Duodenal mucosa (tissue), 2 donors: ENCODE measurements around the gene ACD.

Experiments
- H3K27ac ChIP-seq: one replicate; pipeline ENCODE4 v1.7.0; 2013; ENCODE audit warnings: low read depth, low read length
- H3K27me3 ChIP-seq, 2 donors: one replicate each; pipeline ENCODE4 v1.7.0; 2013; ENCODE audit warnings: low read length in 2 of 2, control low read depth in 1 of 2; ENCODE audit not compliant: insufficient read depth in 2 of 2, control insufficient read depth in 1 of 2
- H3K36me3 ChIP-seq, 2 donors: one replicate each; pipeline ENCODE4 v1.7.0; 2013; ENCODE audit warnings: low read length in 2 of 2, control low read depth in 1 of 2; ENCODE audit not compliant: insufficient read depth in 2 of 2, control insufficient read depth in 1 of 2
- H3K4me1 ChIP-seq, 2 donors: one replicate each; pipeline ENCODE4 v1.7.0; 2013; ENCODE audit warnings: low read length in 2 of 2, control low read depth in 1 of 2; ENCODE audit not compliant: insufficient read depth in 2 of 2, control insufficient read depth in 1 of 2
- H3K4me3 ChIP-seq, 2 donors: one replicate each; pipeline ENCODE4 v1.7.0; 2013; ENCODE audit warnings: low read length in 2 of 2, low read depth in 1 of 2
- H3K9ac ChIP-seq, 2 donors: one replicate each; pipeline ENCODE4 v1.7.0; 2013; ENCODE audit warnings: low read length in 2 of 2, low read depth in 1 of 2
- H3K9me3 ChIP-seq, 2 donors: one replicate each; pipeline ENCODE4 v1.7.0; 2013; ENCODE audit warnings: low read length in 2 of 2, control low read depth in 1 of 2; ENCODE audit not compliant: control insufficient read depth in 1 of 2

Gene ACD

GRCh38 chr16:67662653-67663010, 2.6 kb upstream of the ACD start:
- Histone ChIP-seq H3K4me1 (peaks cover 16 to 41% of the 10 kb centered on the region in 2 donors), H3K9ac (no peak overlapping the region), H3K36me3 (peaks cover 3 to 7% of the 10 kb centered on the region in 2 donors), H3K27ac (no peak overlapping the region), H3K9me3 (no peaks in the 10 kb centered on the region), H3K4me3 (no peak overlapping the region), H3K27me3 (no peaks in the 10 kb centered on the region)

GRCh38 chr16:67661886-67662652, 2.0 kb upstream of the ACD start:
- H3K36me3 ChIP-seq, result peaks cover 5 to 9% of the 10 kb centered on the region in 2 donors
- H3K9me3 ChIP-seq, result no peaks in the 10 kb centered on the region
- H3K9ac ChIP-seq, result no peak overlapping the region
- peaks cover 12 to 35% of the 10 kb centered on the region in 2 donors for H3K4me1 ChIP-seq
- H3K27ac ChIP-seq, result no peak overlapping the region
- H3K27me3 ChIP-seq, result no peaks in the 10 kb centered on the region
- H3K4me3 ChIP-seq, result no peak overlapping the region

- Histone ChIP-seq H3K4me1 (peaks cover 12 to 30% of the 10 kb centered on the region in 2 donors), H3K9me3 (no peaks in the 10 kb centered on the region), H3K36me3 (peaks cover 5 to 9% of the 10 kb centered on the region in 2 donors), H3K27ac (no peak overlapping the region), H3K27me3 (no peaks in the 10 kb centered on the region), H3K9ac (peak overlapping the region; percentile 80 to 84), H3K4me3 (peak overlapping the region; percentile 89 to 95)
These were observed 1.2 kb upstream of the ACD start for GRCh38 chr16:67661101-67661761.

DNA sequence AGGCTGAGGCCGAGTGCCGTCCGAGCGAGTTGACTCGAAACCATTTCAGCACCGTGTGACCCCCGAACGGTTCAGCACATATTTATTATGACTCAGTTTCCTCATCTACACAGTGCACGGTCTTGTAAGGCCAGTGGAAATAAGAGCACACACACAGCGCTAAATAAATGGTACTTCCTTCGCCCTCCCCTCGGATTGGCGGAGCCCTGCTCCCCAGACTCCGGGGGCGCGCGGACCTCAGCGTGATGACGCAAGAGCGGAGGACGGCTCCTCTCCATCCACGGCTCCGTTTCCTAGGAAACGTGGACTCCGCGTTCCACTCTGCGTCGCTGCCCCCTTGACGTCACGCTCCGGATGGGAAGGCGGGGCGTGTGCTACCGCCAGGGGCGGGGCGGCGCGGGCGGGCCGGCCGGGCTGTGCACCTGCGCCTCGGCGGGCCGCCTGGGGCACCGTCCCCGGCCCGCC, 536 bp upstream of the ACD start, which contains the start of gene PARD6A:
PARD6A (plus strand) TSS at position 397 of the 465 bp plus-strand sequence. CDS start 79 bp downstream, outside the sequence.
- Histone ChIP-seq H3K4me3 (peak within 1 kb of the TSS; percentile 89 to 95), H3K9ac (peak within 1 kb of the TSS; percentile 84 to 93), H3K27ac (peak within 1 kb of the TSS; percentile 98), H3K36me3 (peaks cover 5 to 9% of the 10 kb centered on the region in 2 donors), H3K4me1 (peaks cover 7 to 25% of the 10 kb centered on the region in 2 donors), H3K27me3 (peaks cover 0 to 1% of the 10 kb centered on the region in 2 donors), H3K9me3 (no peaks in the 10 kb centered on the region)

DNA sequence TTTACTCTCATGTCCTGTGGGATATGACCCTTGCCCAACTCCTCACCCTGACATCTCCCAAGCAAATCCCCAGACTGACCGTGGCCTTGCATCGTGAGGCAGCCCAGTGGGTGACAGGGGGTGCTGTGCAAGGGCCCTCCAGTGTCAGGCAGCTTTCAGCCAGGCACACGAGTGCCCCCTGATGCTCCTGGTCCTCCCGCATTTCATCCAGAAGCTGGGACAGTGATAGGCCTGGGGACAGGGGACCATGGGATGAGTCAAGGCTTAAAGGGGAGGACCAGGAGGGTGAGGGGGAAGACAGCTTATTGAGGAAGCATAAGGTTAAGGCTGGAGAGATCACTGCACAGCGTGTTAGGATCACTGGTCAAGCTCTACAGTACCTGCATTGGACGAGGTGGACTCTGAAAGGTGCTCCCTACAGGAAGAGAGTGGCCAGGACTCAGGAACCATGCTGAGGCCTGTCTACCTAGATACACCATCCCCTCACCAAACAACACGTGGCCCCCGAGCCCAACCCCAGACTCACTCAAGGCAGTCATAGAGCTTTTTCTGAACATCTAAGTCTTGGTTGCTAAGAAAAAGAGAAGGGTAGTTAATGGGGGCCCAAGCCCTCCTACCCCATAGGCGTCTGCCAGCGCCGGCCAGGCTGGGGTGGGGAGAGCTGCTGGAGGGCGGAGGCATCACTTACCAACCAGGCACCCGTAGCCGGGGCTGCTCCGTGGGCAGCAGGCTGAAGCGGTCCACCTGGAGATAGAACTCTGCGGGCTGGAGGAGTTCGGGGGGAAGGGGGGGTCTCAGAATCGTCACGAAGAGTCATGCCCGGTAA, 998 bp downstream of the ACD start:
- peak overlapping the region; percentile 84 to 93 for H3K9ac ChIP-seq
- H3K4me1 ChIP-seq, result peaks cover 6 to 25% of the 10 kb centered on the region in 2 donors
- no peak overlapping the region for H3K27ac ChIP-seq
- peaks cover 5 to 9% of the 10 kb centered on the region in 2 donors for H3K36me3 ChIP-seq
- no peaks in the 10 kb centered on the region for H3K9me3 ChIP-seq
- peak overlapping the region; percentile 89 to 95 for H3K4me3 ChIP-seq
- H3K27me3 ChIP-seq, result peaks cover 9 to 15% of the 10 kb centered on the region in 2 donors

- H3K36me3 ChIP-seq, result peaks cover 5 to 9% of the 10 kb centered on the region in 2 donors
- no peaks in the 10 kb centered on the region for H3K9me3 ChIP-seq
- H3K9ac ChIP-seq, result no peak overlapping the region
- no peak overlapping the region for H3K4me3 ChIP-seq
- H3K27ac ChIP-seq, result no peak overlapping the region
- H3K27me3 ChIP-seq, result peaks cover 13 to 22% of the 10 kb centered on the region in 2 donors
- peaks cover 6 to 27% of the 10 kb centered on the region in 2 donors for H3K4me1 ChIP-seq
These were observed 2.1 kb downstream of the ACD start for GRCh38 chr16:67657751-67658518.

DNA sequence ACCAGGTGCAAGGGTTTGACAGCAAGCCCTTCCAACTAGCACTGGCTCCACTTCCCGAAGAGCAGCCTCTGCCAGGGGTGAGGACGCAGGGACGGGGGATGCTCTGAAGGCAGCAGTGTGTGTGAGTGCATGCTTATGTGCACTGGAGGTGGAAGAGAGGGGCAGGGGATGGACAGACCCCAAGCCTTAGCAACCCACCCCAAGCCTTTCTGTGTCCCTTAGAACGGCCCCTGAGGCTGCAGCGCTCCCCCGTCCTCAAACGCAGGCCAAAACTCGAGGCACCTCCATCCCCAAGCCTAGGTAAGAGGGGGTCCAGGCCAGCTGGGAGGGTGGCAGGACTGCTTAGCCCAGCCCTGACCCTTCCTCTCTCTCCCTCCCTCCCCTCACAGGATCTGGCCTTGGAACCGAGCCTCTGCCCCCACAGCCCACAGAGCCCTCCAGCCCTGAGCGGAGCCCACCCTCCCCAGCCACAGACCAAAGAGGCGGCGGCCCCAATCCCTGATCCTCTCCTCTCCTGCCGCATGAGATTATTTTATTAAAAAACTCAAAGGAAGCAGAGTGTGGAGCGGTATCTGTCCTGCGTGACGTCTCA, 2.9 kb downstream of the ACD start:
- Histone ChIP-seq H3K36me3 (peaks cover 5 to 9% of the 10 kb centered on the region in 2 donors), H3K9ac (no peak overlapping the region), H3K4me3 (no peak overlapping the region), H3K9me3 (no peaks in the 10 kb centered on the region), H3K4me1 (peaks cover 6 to 27% of the 10 kb centered on the region in 2 donors), H3K27me3 (peaks cover 17 to 22% of the 10 kb centered on the region in 2 donors), H3K27ac (no peak overlapping the region)

DNA sequence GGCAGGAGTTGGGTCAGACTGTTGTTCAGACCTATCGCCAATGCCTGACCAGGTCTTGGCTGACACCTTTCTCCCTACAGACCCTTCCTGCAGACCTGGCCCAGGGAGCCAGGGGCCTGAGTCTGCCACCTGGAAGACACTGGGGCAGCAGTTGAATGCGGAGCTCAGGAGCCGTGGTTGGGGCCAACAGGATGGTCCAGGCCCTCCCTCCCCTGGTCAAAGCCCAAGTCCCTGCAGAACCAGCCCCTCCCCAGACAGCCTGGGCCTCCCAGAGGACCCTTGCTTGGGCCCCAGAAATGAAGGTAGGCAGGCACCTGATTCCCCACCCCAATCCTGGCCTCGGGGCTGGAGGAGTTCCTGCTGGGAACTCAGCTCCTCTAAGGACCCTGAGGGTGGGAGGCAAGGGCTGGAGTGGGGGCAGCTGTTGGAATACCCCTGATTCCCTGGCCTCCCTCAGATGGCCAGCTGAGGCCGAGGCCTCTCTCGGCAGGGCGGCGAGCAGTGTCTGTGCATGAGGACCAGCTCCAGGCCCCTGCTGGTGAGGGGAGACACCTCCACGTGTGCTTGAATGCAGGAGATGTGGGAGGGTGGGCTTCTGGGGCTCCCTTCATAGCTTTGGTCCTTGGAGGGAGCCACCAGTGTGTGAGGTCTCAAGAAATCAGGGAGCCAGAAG, 3.6 kb downstream of the ACD start:
- Histone ChIP-seq H3K4me1 (peaks cover 6 to 24% of the 10 kb centered on the region in 2 donors), H3K9me3 (no peaks in the 10 kb centered on the region), H3K27ac (no peak overlapping the region), H3K9ac (no peak overlapping the region), H3K36me3 (peaks cover 5 to 9% of the 10 kb centered on the region in 2 donors), H3K4me3 (no peak overlapping the region), H3K27me3 (peaks cover 23 to 27% of the 10 kb centered on the region in 2 donors)

GRCh38 chr16:67655363-67655762, 4.7 kb downstream of the ACD start:
- Histone ChIP-seq H3K4me1 (peaks cover 6 to 16% of the 10 kb centered on the region in 2 donors), H3K27ac (no peak overlapping the region), H3K36me3 (peaks cover 5 to 9% of the 10 kb centered on the region in 2 donors), H3K9me3 (no peaks in the 10 kb centered on the region), H3K27me3 (peaks cover 32 to 38% of the 10 kb centered on the region in 2 donors), H3K4me3 (no peak overlapping the region), H3K9ac (no peak overlapping the region)
